ENCODE measurements around the gene ASIP.

ASIP gene

DNA sequence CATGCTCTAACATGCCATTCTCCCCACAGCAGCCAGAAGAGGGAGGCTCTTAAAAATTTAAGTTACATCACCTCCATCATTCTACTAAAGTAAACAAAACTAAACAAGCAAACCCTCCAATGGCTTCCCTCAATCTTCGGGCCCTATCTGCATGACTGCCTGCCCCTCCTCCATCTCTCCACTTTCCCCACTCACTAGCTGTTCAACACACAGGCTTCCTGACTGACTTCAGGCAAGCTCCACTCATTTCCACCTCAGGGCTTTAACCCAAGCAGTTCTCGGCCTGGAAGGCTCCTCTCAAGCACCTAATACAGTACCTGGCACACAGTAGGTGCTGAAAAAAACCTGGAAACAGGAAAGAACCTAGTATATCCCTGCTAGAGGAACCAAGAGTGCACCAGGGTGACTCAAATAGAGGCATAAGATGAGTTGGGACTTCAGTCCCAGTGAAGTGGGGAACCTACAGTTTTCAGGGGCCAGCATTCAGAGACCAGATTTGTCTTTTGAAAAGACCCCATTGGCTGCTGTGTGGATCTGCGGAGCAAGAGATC is 59.1 kb downstream of the ASIP start:
- TF ChIP-seq, protein P1, sequence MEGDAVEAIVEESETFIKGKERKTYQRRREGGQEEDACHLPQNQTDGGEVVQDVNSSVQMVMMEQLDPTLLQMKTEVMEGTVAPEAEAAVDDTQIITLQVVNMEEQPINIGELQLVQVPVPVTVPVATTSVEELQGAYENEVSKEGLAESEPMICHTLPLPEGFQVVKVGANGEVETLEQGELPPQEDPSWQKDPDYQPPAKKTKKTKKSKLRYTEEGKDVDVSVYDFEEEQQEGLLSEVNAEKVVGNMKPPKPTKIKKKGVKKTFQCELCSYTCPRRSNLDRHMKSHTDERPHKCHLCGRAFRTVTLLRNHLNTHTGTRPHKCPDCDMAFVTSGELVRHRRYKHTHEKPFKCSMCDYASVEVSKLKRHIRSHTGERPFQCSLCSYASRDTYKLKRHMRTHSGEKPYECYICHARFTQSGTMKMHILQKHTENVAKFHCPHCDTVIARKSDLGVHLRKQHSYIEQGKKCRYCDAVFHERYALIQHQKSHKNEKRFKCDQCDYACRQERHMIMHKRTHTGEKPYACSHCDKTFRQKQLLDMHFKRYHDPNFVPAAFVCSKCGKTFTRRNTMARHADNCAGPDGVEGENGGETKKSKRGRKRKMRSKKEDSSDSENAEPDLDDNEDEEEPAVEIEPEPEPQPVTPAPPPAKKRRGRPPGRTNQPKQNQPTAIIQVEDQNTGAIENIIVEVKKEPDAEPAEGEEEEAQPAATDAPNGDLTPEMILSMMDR (IDR thresholded peaks at IDR 0.05; ENCODE audit: extremely low read depth, missing control alignments): no peak
- DNase-seq (ENCODE audit: low spot score): no peak

DNA sequence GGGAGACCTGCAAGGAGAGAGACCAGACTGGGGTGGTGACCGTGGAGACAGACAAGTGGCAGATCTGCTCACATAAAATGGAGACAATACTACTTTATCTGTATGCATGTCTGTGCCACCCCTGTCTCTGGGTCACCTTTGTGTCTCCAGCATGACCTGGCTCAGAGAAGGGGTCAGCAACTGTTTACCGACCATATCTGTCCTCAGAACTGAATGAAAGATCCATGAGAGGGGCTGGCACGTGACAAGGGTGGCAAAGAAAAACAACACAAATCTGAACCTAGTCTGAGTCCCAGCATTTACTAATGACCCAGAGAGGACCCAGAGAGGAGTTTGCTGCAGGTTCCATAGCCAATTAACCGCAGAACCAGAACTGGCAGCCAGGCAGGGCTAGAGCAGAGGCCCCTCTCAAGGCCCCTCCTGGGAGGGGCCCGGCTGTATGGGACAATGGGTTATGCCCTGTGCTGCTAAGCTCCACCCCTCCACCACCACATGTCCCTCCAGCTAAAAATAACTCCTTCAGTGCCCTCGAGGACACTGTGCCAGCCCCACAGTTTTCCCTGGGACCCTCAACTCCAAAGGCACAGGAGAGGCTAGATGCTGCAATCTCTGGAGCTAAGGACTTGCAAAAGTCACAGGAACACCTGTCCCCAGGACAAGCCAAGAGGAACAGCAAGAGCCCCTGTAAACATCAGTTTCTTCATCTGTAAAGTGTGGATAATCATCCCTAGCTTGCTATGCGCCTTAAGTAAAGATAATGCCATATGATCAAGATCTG is 59.8 kb downstream of the ASIP start:
- DNase-seq (ENCODE audit: low spot score): no peak
- TF ChIP-seq, protein P1 (IDR thresholded peaks at IDR 0.05; ENCODE audit: extremely low read depth, missing control alignments): no peak

DNA sequence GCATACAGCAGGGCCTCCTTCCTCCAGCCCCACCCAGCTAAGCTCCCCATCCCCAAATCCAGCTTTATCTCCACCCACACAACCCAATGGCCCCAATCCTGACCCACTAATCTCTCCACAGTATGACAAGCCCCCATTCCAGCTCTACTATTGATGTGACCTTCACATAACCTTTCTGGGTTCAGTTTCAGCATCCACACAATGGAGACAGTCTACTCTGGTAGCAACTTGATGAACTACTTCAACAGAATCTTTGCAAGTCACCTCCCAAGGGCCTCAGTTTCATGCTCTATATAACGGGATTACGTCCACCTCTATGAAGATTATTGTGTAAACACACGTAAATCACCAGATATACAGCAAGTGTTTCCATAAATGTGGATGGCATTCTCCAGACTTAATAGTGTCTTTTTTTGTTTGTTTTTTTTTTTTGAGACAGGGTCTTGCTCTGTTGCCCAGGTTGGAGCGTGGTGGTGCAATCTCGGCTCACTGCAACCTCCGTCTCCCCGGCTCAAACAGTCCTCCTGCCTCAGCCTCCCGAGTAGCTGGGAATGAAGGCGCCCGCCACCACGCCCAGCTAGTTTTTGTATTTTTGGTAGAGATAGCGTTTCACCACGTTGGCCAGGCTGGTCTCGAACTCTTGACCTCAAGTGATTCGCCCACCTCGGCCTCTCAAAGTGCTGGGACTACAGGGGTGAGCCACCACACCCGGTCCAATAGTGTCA is 60.5 kb downstream of the ASIP start:
- DNase-seq (ENCODE audit: low spot score): no peak
- TF ChIP-seq, protein P1 (IDR thresholded peaks at IDR 0.05; ENCODE audit: extremely low read depth, missing control alignments): no peak

- no peak for DNase-seq (ENCODE audit: low spot score)
- TF ChIP-seq, protein P1 (IDR thresholded peaks at IDR 0.05; ENCODE audit: extremely low read depth, missing control alignments): no peak
Measured at GRCh38 chr20:34302312-34302722, 61.1 kb downstream of the ASIP start.

DNA sequence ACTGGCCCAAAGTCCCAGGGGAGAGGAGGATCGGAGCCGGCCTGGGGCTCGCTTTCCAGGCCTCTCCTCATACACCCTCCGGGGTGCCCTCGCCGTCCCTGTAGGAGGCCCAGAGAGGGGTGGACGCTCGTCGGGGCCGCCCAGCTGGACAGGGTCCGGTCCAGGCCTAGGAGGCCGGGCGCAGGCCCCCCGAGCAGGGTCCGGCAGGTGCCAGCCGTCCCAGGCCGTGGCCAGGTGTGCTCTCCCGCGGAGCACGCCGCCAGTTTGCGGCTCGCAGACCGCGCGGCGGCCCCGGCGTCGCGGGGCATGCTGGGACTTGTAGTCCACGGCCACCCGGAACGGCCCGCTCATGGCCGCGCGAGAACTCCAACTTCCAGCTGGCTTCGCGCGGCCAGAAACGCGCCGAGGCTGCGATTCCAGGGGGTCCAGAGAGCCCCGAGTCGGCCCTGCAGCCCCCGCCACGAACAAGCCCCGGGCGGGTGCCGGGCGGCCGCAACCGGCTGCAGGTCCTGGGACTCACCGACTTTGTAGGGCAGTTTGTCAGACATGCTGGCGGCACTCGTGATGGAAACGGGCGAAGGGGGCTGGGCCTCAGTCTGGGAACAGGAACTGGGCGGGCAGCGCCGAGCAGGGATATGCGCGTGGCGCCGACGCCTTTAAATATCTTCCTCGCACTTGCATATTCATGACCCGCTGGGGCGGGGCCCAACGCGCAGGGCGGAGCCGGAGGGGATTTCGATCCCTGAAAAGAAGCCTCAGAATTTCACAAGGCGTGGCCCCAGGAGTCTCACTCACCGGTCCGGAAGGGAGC is 61.7 kb downstream of the ASIP start, which contains the start of gene AHCY:
Gene AHCY, minus strand, starts transcription at position 633 of the 811 bp plus-strand sequence. Its CDS starts 85 bp downstream, at position 548.
- peak; percentile 97 for DNase-seq (ENCODE audit: low spot score)
- TF ChIP-seq, protein P1 (IDR thresholded peaks at IDR 0.05; ENCODE audit: extremely low read depth, missing control alignments): no peak

GRCh38 chr20:34305333-34306230 is 64.4 kb downstream of the ASIP start:
- TF ChIP-seq, protein P1 (IDR thresholded peaks at IDR 0.05; ENCODE audit: extremely low read depth, missing control alignments): no peak
- no peak for DNase-seq (ENCODE audit: low spot score)
